ENCODE measurements around the gene KHK.

GRCh38 chr2:27065128-27065527 lies 21.4 kb upstream of the KHK start:
- no peak for TF ChIP-seq EP300 (IDR thresholded peaks at IDR 0.05; ENCODE audit: borderline replicate concordance)
- no peak for TF ChIP-seq RAD21 (IDR thresholded peaks at IDR 0.05; ENCODE audit: low read depth)
- TF ChIP-seq USF1 (IDR thresholded peaks at IDR 0.05), result no peak
- no peak for TF ChIP-seq MAX (IDR thresholded peaks at IDR 0.05)
- TF ChIP-seq YY1 (IDR thresholded peaks at IDR 0.05; ENCODE audit: low read depth), result no peak
